ENCODE data around the gene NPHS1. TPM values are rescaled to one million over a fixed set of nuclear protein-coding genes. Genes with fewer than 3 reads are reported as not detected.

The NPHS1 gene
- total and polyA plus RNA-seq, 12 donors: 0.07 to 0.12 TPM; not detected in 10

DNA sequence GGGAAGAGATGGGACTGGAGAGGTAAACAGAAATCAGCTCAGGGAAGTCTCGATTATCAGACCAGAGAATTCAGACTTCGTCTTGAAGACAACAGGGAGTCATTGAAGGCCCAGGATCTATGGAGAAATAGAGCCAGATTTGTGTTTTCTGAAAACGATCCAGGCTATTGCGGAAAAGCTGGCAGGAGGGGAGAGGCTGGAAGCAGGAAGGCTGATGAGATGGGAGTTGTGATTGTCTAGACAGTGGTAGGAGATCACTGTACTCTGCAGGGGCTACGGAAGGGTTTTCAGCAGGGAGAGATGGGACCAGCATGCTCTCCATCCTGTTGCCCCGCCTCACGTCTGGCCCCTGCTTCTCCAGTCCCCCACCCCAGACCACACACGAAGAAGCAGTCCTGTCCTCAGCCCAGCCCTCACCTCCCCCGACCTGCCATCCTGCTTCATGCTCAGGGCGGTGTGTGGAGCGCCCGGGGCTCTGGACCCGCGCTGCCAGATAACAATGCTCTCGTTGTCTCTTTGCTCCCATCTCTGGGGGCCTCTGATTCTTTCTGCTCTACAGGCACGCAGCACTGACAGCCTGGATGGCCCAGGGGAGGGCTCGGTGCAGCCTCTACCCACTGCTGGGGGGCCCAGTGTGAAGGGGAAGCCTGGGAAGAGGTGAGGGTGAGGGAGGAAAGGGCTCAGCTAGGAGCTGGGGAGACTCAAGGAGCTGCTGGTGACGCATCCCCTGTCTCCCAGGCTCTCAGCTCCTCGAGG lies 75.0 kb downstream of the NPHS1 start:
- 64 to 74% methylated on average over 19 of the region's 19 CpGs for WGBS, 2 donors
- no peaks in the 10 kb centered on the region for H3K9me3 ChIP-seq
- peaks cover 0 to 18% (median 7%) of the 10 kb centered on the region in 9 donors for H3K4me1 ChIP-seq
- no peaks in the 10 kb centered on the region for H3K27me3 ChIP-seq
- H3K27ac ChIP-seq: no peak overlapping the region
- no peak for ATAC-seq
- H3K4me3 ChIP-seq: no peak overlapping the region
- DNase-seq: no peak
- H3K36me3 ChIP-seq: peaks cover 0 to 48% (median 0%) of the 10 kb centered on the region in 9 donors
- TF ChIP-seq, protein P1, sequence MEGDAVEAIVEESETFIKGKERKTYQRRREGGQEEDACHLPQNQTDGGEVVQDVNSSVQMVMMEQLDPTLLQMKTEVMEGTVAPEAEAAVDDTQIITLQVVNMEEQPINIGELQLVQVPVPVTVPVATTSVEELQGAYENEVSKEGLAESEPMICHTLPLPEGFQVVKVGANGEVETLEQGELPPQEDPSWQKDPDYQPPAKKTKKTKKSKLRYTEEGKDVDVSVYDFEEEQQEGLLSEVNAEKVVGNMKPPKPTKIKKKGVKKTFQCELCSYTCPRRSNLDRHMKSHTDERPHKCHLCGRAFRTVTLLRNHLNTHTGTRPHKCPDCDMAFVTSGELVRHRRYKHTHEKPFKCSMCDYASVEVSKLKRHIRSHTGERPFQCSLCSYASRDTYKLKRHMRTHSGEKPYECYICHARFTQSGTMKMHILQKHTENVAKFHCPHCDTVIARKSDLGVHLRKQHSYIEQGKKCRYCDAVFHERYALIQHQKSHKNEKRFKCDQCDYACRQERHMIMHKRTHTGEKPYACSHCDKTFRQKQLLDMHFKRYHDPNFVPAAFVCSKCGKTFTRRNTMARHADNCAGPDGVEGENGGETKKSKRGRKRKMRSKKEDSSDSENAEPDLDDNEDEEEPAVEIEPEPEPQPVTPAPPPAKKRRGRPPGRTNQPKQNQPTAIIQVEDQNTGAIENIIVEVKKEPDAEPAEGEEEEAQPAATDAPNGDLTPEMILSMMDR (IDR thresholded peaks at IDR 0.05): no peak
- intact Hi-C loops (cut with DNase I): loop anchor here in 2 of 10 donors (10.0 kb wide), 1 partner anchor 158 kb away; the partner anchor contains the start of gene LRFN3 (in 2 of the 2)

DNA sequence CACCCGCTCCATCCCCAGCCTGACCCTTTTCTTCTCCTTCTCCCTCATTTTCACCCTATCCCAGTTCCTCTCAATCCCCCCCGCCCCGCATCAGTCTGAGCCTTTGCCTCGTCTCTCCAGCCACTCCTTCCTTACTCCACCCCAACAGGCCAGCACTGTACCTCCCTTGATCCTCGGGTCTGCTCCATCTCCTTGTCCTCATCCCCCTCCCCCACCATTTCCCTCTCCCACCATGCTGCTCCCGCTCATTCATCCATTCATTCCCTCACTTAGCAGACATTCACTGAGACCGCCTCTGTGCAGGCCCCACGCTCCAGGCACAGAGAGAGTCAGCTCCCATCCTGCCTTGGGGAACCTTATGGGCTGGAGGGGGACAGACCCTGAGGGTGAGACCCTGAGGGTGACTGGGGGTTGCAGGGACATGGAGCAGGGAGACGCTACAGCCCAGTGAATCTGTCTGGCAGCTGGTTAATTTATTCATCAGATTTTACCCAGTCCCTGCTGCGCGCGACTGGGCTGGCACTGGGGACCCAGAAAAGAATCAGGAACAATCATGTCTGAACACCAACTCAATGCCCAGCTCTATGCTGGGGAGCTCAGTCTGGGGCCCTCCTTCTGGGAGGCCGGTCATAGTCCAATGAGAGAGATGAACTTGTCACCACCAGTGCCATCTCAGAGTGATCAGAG lies 76.1 kb downstream of the NPHS1 start:
- TF ChIP-seq, protein P1 (IDR thresholded peaks at IDR 0.05): no peak
- WGBS, 2 donors: 58 to 61% methylated on average over 12 to 13 of the region's 13 CpGs

More for the DNA sequence above, 76.1 kb downstream of the NPHS1 start:
- DNase-seq: no peak
- no peaks in the 10 kb centered on the region for H3K9me3 ChIP-seq
- peak overlapping the region; percentile 61 to 98 (median 85) for H3K4me3 ChIP-seq
- peak overlapping the region in 1 of 10 donors; percentile 54 for H3K27ac ChIP-seq
- no peak for ATAC-seq
- intact Hi-C loops (cut with DNase I): loop anchor here in 2 of 10 donors (10.0 kb wide), 1 partner anchor 159 kb away; the partner anchor contains the start of gene LRFN3 (in 2 of the 2)
- no peaks in the 10 kb centered on the region for H3K27me3 ChIP-seq
- H3K4me1 ChIP-seq: peaks cover 0 to 18% (median 7%) of the 10 kb centered on the region in 9 donors
- H3K36me3 ChIP-seq: peaks cover 0 to 38% (median 0%) of the 10 kb centered on the region in 9 donors

Other genes with a start within 250 kb of the NPHS1 start
- gene HAUS5, start 239.8 kb downstream of the NPHS1 start, total RNA-seq: 1 to 10 TPM; 3.2 to 9.3 (median 4.7) TPM
- 10 to 100 TPM in 1 of 2 donors, 1 to 10 TPM in 1; 4.3 to 14.1 TPM for gene HAUS5, start 239.8 kb downstream of the NPHS1 start, polyA plus RNA-seq
- 10 to 100 TPM; 43.5 to 57.8 (median 53.2) TPM for gene RBM42, start 223.5 kb downstream of the NPHS1 start, total RNA-seq
- 10 to 100 TPM; 76.3 to 93.1 TPM for gene RBM42, start 223.5 kb downstream of the NPHS1 start, polyA plus RNA-seq
- gene ETV2, start 210.8 kb downstream of the NPHS1 start, total RNA-seq: under 1 TPM in 4 of 10 donors, not detected in 6; 0.26 to 0.55 (median 0.28) TPM
- 1 to 10 TPM in 1 of 2 donors, under 1 TPM in 1; 0.59 to 1.5 TPM for gene ETV2, start 210.8 kb downstream of the NPHS1 start, polyA plus RNA-seq
- 1,000 to 10,000 TPM; 1,085 to 1,585 (median 1,381) TPM for gene COX6B1, start 204.2 kb downstream of the NPHS1 start, total RNA-seq
- 1,000 to 10,000 TPM; 2,189 to 5,346 TPM for gene COX6B1, start 204.2 kb downstream of the NPHS1 start, polyA plus RNA-seq
- under 1 TPM in 1 of 10 donors, not detected in 9; 0.38 TPM for gene UPK1A, start 186.0 kb downstream of the NPHS1 start, total RNA-seq
- gene UPK1A, start 186.0 kb downstream of the NPHS1 start, polyA plus RNA-seq: under 1 TPM in 1 of 2 donors, not detected in 1; 0.03 TPM
- under 1 TPM in 1 of 10 donors, not detected in 9; 0.12 TPM for gene ZBTB32, start 147.9 kb downstream of the NPHS1 start, total RNA-seq
- gene ZBTB32, start 147.9 kb downstream of the NPHS1 start, polyA plus RNA-seq: under 1 TPM in 1 of 2 donors, not detected in 1; 0.03 TPM
- gene KMT2B, start 134.5 kb downstream of the NPHS1 start, total RNA-seq: 10 to 100 TPM; 10.8 to 19.2 (median 14.6) TPM
- gene KMT2B, start 134.5 kb downstream of the NPHS1 start, polyA plus RNA-seq: 10 to 100 TPM; 15.0 to 28.7 TPM
- gene IGFLR1, start 110.1 kb downstream of the NPHS1 start, total RNA-seq: 10 to 100 TPM in 1 of 10 donors, 1 to 10 TPM in 9; 1.1 to 17.1 (median 2.3) TPM
- gene IGFLR1, start 110.1 kb downstream of the NPHS1 start, polyA plus RNA-seq: 10 to 100 TPM in 1 of 2 donors, 1 to 10 TPM in 1; 6.6 to 13.3 TPM
- gene U2AF1L4, start 107.1 kb downstream of the NPHS1 start, total RNA-seq: 10 to 100 TPM; 17.4 to 35.1 (median 20.3) TPM
- gene U2AF1L4, start 107.1 kb downstream of the NPHS1 start, polyA plus RNA-seq: 10 to 100 TPM; 11.5 to 57.7 TPM
- gene PSENEN, start 106.9 kb downstream of the NPHS1 start, total RNA-seq: 10 to 100 TPM; 34.8 to 70.7 (median 44.9) TPM
- gene PSENEN, start 106.9 kb downstream of the NPHS1 start, polyA plus RNA-seq: 100 to 1,000 TPM in 1 of 2 donors, 10 to 100 TPM in 1; 69.3 to 149 TPM
- gene LIN37, start 103.9 kb downstream of the NPHS1 start, total RNA-seq: 1 to 10 TPM; 4.0 to 9.3 (median 4.8) TPM
- gene LIN37, start 103.9 kb downstream of the NPHS1 start, polyA plus RNA-seq: 10 to 100 TPM; 25.2 to 29.4 TPM
- gene HSPB6, start 95.5 kb downstream of the NPHS1 start, total RNA-seq: 1,000 to 10,000 TPM in 5 of 10 donors, 100 to 1,000 TPM in 5; 448 to 1,269 (median 1,031) TPM
- 100 to 1,000 TPM; 387 to 822 TPM for gene HSPB6, start 95.5 kb downstream of the NPHS1 start, polyA plus RNA-seq
- gene PROSER3, start 94.3 kb downstream of the NPHS1 start, total RNA-seq: 10 to 100 TPM in 5 of 10 donors, 1 to 10 TPM in 5; 7.0 to 14.7 (median 9.7) TPM
- gene PROSER3, start 94.3 kb downstream of the NPHS1 start, polyA plus RNA-seq: 1 to 10 TPM; 5.5 to 9.7 TPM
- gene ARHGAP33, start 76.9 kb downstream of the NPHS1 start, total RNA-seq: 1 to 10 TPM; 1.3 to 9.5 (median 5.6) TPM
- gene ARHGAP33, start 76.9 kb downstream of the NPHS1 start, polyA plus RNA-seq: 10 to 100 TPM in 1 of 2 donors, 1 to 10 TPM in 1; 2.2 to 10.1 TPM
- not detected for gene PRODH2, start 39.7 kb downstream of the NPHS1 start, total RNA-seq
- gene PRODH2, start 39.7 kb downstream of the NPHS1 start, polyA plus RNA-seq: not detected
- under 1 TPM in 2 of 10 donors, not detected in 8; 0.12 to 0.35 TPM for gene KIRREL2, start 4.4 kb upstream of the NPHS1 start, total RNA-seq
- gene KIRREL2, start 4.4 kb upstream of the NPHS1 start, polyA plus RNA-seq: not detected
- gene APLP1, start 16.1 kb upstream of the NPHS1 start, total RNA-seq: 10 to 100 TPM; 13.6 to 63.5 (median 26.0) TPM
- 10 to 100 TPM in 1 of 2 donors, 1 to 10 TPM in 1; 2.7 to 24.2 TPM for gene APLP1, start 16.1 kb upstream of the NPHS1 start, polyA plus RNA-seq
- 1 to 10 TPM in 9 of 10 donors, under 1 TPM in 1; 0.66 to 7.8 (median 3.7) TPM for gene NFKBID, start 48.0 kb upstream of the NPHS1 start, total RNA-seq
- 1 to 10 TPM; 2.3 to 4.8 TPM for gene NFKBID, start 48.0 kb upstream of the NPHS1 start, polyA plus RNA-seq
- gene HCST, start 50.0 kb upstream of the NPHS1 start, total RNA-seq: 10 to 100 TPM in 1 of 10 donors, 1 to 10 TPM in 9; 1.7 to 22.8 (median 4.5) TPM
- gene HCST, start 50.0 kb upstream of the NPHS1 start, polyA plus RNA-seq: 10 to 100 TPM; 10.6 to 17.6 TPM
- 100 to 1,000 TPM in 1 of 10 donors, 10 to 100 TPM in 6, 1 to 10 TPM in 3; 8.4 to 122 (median 18.2) TPM for gene TYROBP, start 55.8 kb upstream of the NPHS1 start, total RNA-seq
- 10 to 100 TPM; 23.9 to 60.9 TPM for gene TYROBP, start 55.8 kb upstream of the NPHS1 start, polyA plus RNA-seq
- gene LRFN3, start 83.9 kb upstream of the NPHS1 start, total RNA-seq: 1 to 10 TPM; 3.4 to 9.6 (median 5.8) TPM
- gene LRFN3, start 83.9 kb upstream of the NPHS1 start, polyA plus RNA-seq: 1 to 10 TPM; 3.7 to 8.2 TPM
- 10 to 100 TPM in 5 of 10 donors, 1 to 10 TPM in 5; 7.3 to 13.4 (median 10.2) TPM for gene SDHAF1, start 142.7 kb upstream of the NPHS1 start, total RNA-seq
- 10 to 100 TPM in 1 of 2 donors, 1 to 10 TPM in 1; 7.7 to 26.6 TPM for gene SDHAF1, start 142.7 kb upstream of the NPHS1 start, polyA plus RNA-seq
- gene SYNE4, start 156.3 kb upstream of the NPHS1 start, total RNA-seq: under 1 TPM in 3 of 10 donors, not detected in 7; 0.26 to 0.62 (median 0.42) TPM
- gene SYNE4, start 156.3 kb upstream of the NPHS1 start, polyA plus RNA-seq: under 1 TPM; 0.29 to 0.37 TPM
- gene ALKBH6, start 161.7 kb upstream of the NPHS1 start, total RNA-seq: 10 to 100 TPM in 6 of 10 donors, 1 to 10 TPM in 4; 7.9 to 12.4 (median 10.2) TPM
- 10 to 100 TPM; 16.2 to 18.9 TPM for gene ALKBH6, start 161.7 kb upstream of the NPHS1 start, polyA plus RNA-seq
- gene CLIP3, start 180.4 kb upstream of the NPHS1 start, total RNA-seq: 1 to 10 TPM; 1.2 to 7.5 (median 4.7) TPM
- 1 to 10 TPM; 2.2 to 2.6 TPM for gene CLIP3, start 180.4 kb upstream of the NPHS1 start, polyA plus RNA-seq
- gene THAP8, start 201.8 kb upstream of the NPHS1 start, total RNA-seq: 1 to 10 TPM; 2.7 to 7.7 (median 3.5) TPM
- 1 to 10 TPM; 5.3 to 6.2 TPM for gene THAP8, start 201.8 kb upstream of the NPHS1 start, polyA plus RNA-seq
- gene WDR62, start 202.4 kb upstream of the NPHS1 start, total RNA-seq: 10 to 100 TPM in 7 of 10 donors, 1 to 10 TPM in 3; 6.0 to 33.7 (median 12.9) TPM
- gene WDR62, start 202.4 kb upstream of the NPHS1 start, polyA plus RNA-seq: 10 to 100 TPM in 1 of 2 donors, 1 to 10 TPM in 1; 1.6 to 22.1 TPM

Data from heart right ventricle (tissue), 16 donors.